ENCODE data around the gene KLHL21. TPM values are rescaled to one million over a fixed set of nuclear protein-coding genes. Genes with fewer than 3 reads are reported as not detected.

The KLHL21 gene
- total RNA-seq, 1 donor from 2014 or later, result 42.3 TPM

GRCh38 chr1:6581561-6582305 is 20.9 kb downstream of the KLHL21 start:
- Mint-ChIP-seq H3K27ac (ENCODE audit: unreplicated experiment) (peak overlapping the region; percentile 41), H3K36me3 (ENCODE audit: low read depth, unreplicated experiment) (peaks cover 3% of the 10 kb centered on the region)

DNA sequence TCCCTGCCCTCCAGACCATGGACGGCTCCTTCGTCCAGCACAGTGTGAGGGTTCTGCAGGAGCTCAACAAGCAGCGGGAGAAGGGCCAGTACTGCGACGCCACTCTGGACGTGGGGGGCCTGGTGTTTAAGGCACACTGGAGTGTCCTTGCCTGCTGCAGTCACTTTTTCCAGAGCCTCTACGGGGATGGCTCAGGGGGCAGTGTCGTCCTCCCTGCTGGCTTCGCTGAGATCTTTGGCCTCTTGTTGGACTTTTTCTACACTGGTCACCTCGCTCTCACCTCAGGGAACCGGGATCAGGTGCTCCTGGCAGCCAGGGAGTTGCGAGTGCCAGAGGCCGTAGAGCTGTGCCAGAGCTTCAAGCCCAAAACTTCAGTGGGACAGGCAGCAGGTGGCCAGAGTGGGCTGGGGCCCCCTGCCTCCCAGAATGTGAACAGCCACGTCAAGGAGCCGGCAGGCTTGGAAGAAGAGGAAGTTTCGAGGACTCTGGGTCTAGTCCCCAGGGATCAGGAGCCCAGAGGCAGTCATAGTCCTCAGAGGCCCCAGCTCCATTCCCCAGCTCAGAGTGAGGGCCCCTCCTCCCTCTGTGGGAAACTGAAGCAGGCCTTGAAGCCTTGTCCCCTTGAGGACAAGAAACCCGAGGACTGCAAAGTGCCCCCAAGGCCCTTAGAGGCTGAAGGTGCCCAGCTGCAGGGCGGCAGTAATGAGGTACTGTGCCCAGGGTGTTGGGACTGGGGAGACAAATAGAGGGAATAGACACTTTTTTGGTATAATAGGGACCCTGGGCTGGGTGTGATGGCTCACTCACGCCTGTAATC is 21.9 kb downstream of the KLHL21 start:
- TF ChIP-seq EZH2 (IDR thresholded peaks at IDR 0.05; ENCODE audit: insufficient read depth, low read length), result no peak
- TF ChIP-seq CTCF (IDR thresholded peaks at IDR 0.05; ENCODE audit: insufficient read depth, low read depth, low read length), result peak; percentile 9
- DNase-seq (ENCODE audit: low read depth), result no peak
- Histone ChIP-seq H4K20me1 (ENCODE audit: insufficient read depth, low read length) (peaks cover 36% of the 10 kb centered on the region), H3K27me3 (ENCODE audit: insufficient read depth, low read length) (no peaks in the 10 kb centered on the region), H3K79me2 (ENCODE audit: insufficient read depth, low read length) (peaks cover 32% of the 10 kb centered on the region), H3K4me3 (ENCODE audit: insufficient read depth, low read depth, low read length) (peak overlapping the region; percentile 65), H3K9me3 (ENCODE audit: insufficient read depth, low read depth, low read length) (no peaks in the 10 kb centered on the region), H2AFZ (ENCODE audit: low read depth, low read length) (peak overlapping the region; percentile 31), H3K9ac (ENCODE audit: low read length) (peak overlapping the region; percentile 83), H3K36me3 (ENCODE audit: insufficient read depth, low read length) (no peaks in the 10 kb centered on the region), H3K4me1 (ENCODE audit: insufficient read depth, low read length) (peaks cover 12% of the 10 kb centered on the region), H3K27ac (ENCODE audit: low read depth, low read length) (peak overlapping the region; percentile 45), H3K4me2 (ENCODE audit: low read length) (peak overlapping the region; percentile 90)
- Mint-ChIP-seq H3K4me3 (ENCODE audit: unreplicated experiment) (peak overlapping the region; percentile 96), H3K9me3 (ENCODE audit: unreplicated experiment) (no peaks in the 10 kb centered on the region), H3K27me3 (ENCODE audit: low read depth, unreplicated experiment) (no peaks in the 10 kb centered on the region), H3K4me1 (ENCODE audit: low read depth, unreplicated experiment) (peaks cover 25% of the 10 kb centered on the region), H3K36me3 (ENCODE audit: low read depth, unreplicated experiment) (peaks cover 3% of the 10 kb centered on the region), H3K27ac (ENCODE audit: unreplicated experiment) (peak overlapping the region; percentile 80)
- no peak for FAIRE-seq

More at GRCh38 chr1:6581561-6582305, 20.9 kb downstream of the KLHL21 start:
- Histone ChIP-seq H3K9me3 (ENCODE audit: insufficient read depth, low read depth, low read length) (no peaks in the 10 kb centered on the region), H3K4me2 (ENCODE audit: low read length) (peak overlapping the region; percentile 90), H3K27me3 (ENCODE audit: insufficient read depth, low read length) (no peaks in the 10 kb centered on the region), H3K9ac (ENCODE audit: low read length) (no peak overlapping the region), H3K79me2 (ENCODE audit: insufficient read depth, low read length) (peaks cover 32% of the 10 kb centered on the region), H3K36me3 (ENCODE audit: insufficient read depth, low read length) (no peaks in the 10 kb centered on the region), H3K4me3 (ENCODE audit: insufficient read depth, low read depth, low read length) (no peak overlapping the region), H3K4me1 (ENCODE audit: insufficient read depth, low read length) (peaks cover 12% of the 10 kb centered on the region), H3K27ac (ENCODE audit: low read depth, low read length) (no peak overlapping the region), H2AFZ (ENCODE audit: low read depth, low read length) (no peak overlapping the region), H4K20me1 (ENCODE audit: insufficient read depth, low read length) (peaks cover 40% of the 10 kb centered on the region)
- no peaks in the 10 kb centered on the region for H3K27me3 Mint-ChIP-seq (ENCODE audit: low read depth, unreplicated experiment)
- H3K4me1 Mint-ChIP-seq (ENCODE audit: low read depth, unreplicated experiment), result peaks cover 25% of the 10 kb centered on the region
- no peak for DNase-seq (ENCODE audit: low read depth)
- FAIRE-seq, result no peak
- H3K9me3 Mint-ChIP-seq (ENCODE audit: unreplicated experiment), result no peaks in the 10 kb centered on the region
- TF ChIP-seq CTCF (IDR thresholded peaks at IDR 0.05; ENCODE audit: insufficient read depth, low read depth, low read length) (no peak), EZH2 (IDR thresholded peaks at IDR 0.05; ENCODE audit: insufficient read depth, low read length) (no peak)
- H3K4me3 Mint-ChIP-seq (ENCODE audit: unreplicated experiment), result peak overlapping the region; percentile 96

All from astrocyte (in vitro differentiated cells and primary cell).